ENCODE data around the gene TSC22D2.

GRCh38 chr3:150490277-150490986, 82.3 kb downstream of the TSC22D2 start:
- TF ChIP-seq PATZ1 (CRISPR knock-in tag; IDR thresholded peaks at IDR 0.05; ENCODE audit: borderline replicate concordance) (no peak), TCF4 (CRISPR knock-in tag; IDR thresholded peaks at IDR 0.05; ENCODE audit: borderline replicate concordance) (no peak), ZFP3 (CRISPR knock-in tag; IDR thresholded peaks at IDR 0.05) (no peak), ARNTL (CRISPR knock-in tag; IDR thresholded peaks at IDR 0.05; ENCODE audit: borderline replicate concordance, low read depth) (no peak), POU6F1 (CRISPR knock-in tag; IDR thresholded peaks at IDR 0.05; ENCODE audit: borderline replicate concordance, low read depth) (no peak), TSHZ2 (CRISPR knock-in tag; IDR thresholded peaks at IDR 0.05) (no peak), GLIS3 (CRISPR knock-in tag; IDR thresholded peaks at IDR 0.05) (no peak), ZNF565 (CRISPR knock-in tag; conservative IDR thresholded peaks at IDR 0.05; ENCODE audit: low read depth) (no peak)
